MM.1S (cell line): ENCODE measurements around the gene DSCAM.

Source experiments
- DNase-seq: peaks from one replicate; pipeline ENCODE4 v3.0.0-alpha.2; 2015
- H2AFZ ChIP-seq: fragments of 300-600 bp; sonication (generic); 2 replicates; pipeline ENCODE4 v1.6.0; 2016; ENCODE audit warnings: antibody characterized with exemption, low read length
- H3F3A ChIP-seq: fragments of 300-600 bp; sonication (generic); 2 replicates; pipeline ENCODE4 v1.6.1; 2016; ENCODE audit warnings: mild to moderate bottlenecking, antibody characterized with exemption, low read length, moderate library complexity, mixed read lengths; ENCODE audit not compliant: insufficient read depth
- H3K27ac ChIP-seq: fragments of 300-600 bp; sonication (generic); 2 replicates; pipeline ENCODE4 v1.5.1; 2016; ENCODE audit warnings: mild to moderate bottlenecking, low read length
- H3K27me3 ChIP-seq: fragments of 300-600 bp; sonication (generic); replicated peaks from 2 replicates; pipeline ENCODE4 v1.6.0; 2016; ENCODE audit warnings: low read length; ENCODE audit not compliant: insufficient read depth
- H3K36me3 ChIP-seq: fragments of 300-600 bp; sonication (generic); replicated peaks from 2 replicates; pipeline ENCODE4 v1.6.1; 2016; ENCODE audit warnings: mild to moderate bottlenecking, low read length, mixed read lengths; ENCODE audit not compliant: insufficient read depth
- H3K4me1 ChIP-seq: fragments of 300-600 bp; sonication (generic); 2 replicates; pipeline ENCODE4 v1.6.1; 2016; ENCODE audit warnings: low read length, mixed read lengths
- H3K4me2 ChIP-seq: fragments of 300-600 bp; sonication (generic); 2 replicates; pipeline ENCODE4 v1.6.0; 2016; ENCODE audit warnings: low read depth, low read length
- H3K4me3 ChIP-seq: fragments of 300-600 bp; sonication (generic); 2 replicates; pipeline ENCODE4 v1.5.1; 2016; ENCODE audit warnings: low read length, mixed read lengths
- H3K79me2 ChIP-seq: fragments of 300-600 bp; sonication (generic); 2 replicates; pipeline ENCODE4 v1.6.1; 2016; ENCODE audit warnings: mixed run types, low read length, mixed read lengths
- H3K9ac ChIP-seq: fragments of 300-600 bp; sonication (generic); 2 replicates; pipeline ENCODE4 v1.6.1; 2016; ENCODE audit warnings: low read length, mixed read lengths
- H3K9me2 ChIP-seq: fragments of 300-600 bp; sonication (generic); replicated peaks from 2 replicates; pipeline ENCODE4 v1.6.1; 2016; ENCODE audit warnings: mild to moderate bottlenecking, low read length, mixed read lengths; ENCODE audit not compliant: insufficient read depth
- H3K9me3 ChIP-seq: fragments of 300-600 bp; sonication (generic); replicated peaks from 2 replicates; pipeline ENCODE4 v1.6.1; 2016; ENCODE audit warnings: mild to moderate bottlenecking, low read length, mixed read lengths; ENCODE audit not compliant: insufficient read depth
- H4K20me1 ChIP-seq: fragments of 300-600 bp; sonication (generic); 2 replicates; pipeline ENCODE4 v1.6.1; 2016; ENCODE audit warnings: mild to moderate bottlenecking, low read length, moderate library complexity, mixed read lengths; ENCODE audit not compliant: insufficient read depth
- EZH2 ChIP-seq: fragments of 300-600 bp; sonication (generic); optimal IDR thresholded peaks from 2 replicates; pipeline ENCODE3; 2017; ENCODE audit warnings: low read depth, mild to moderate bottlenecking, antibody characterized with exemption, low read length, mixed read lengths
- EZH2phosphoT487 ChIP-seq: fragments of 300-600 bp; sonication (generic); IDR thresholded peaks from 2 replicates; pipeline ENCODE4 v1.6.1; 2018; ENCODE audit warnings: antibody characterized with exemption, low read length
- TF ChIP-seq, protein P1 (sequence below): fragments of 300-600 bp; sonication (generic); IDR thresholded peaks from 2 replicates; pipeline ENCODE4 v1.5.1; 2016; ENCODE audit warnings: antibody characterized with exemption, low read length, mixed read lengths

Gene DSCAM

DNA sequence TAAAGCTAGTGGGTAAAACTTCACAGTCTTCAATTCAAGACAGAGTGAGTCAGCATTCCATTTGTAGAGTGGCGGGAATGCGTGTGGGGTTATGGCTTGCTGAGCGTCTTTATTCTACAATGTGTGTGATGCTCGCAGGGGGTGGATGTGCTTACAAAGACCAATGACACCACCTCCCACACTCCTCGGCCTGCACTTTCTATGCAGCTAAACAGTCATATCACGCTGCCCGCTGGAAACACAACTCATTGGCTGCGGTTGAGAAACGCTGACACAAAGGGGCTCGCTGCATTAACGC is 681.2 kb downstream of the DSCAM start:
- no peak overlapping the region for H3K4me2 ChIP-seq
- H4K20me1 ChIP-seq = no peaks in the 10 kb centered on the region
- no peak for TF ChIP-seq EZH2
- TF ChIP-seq, protein P1, sequence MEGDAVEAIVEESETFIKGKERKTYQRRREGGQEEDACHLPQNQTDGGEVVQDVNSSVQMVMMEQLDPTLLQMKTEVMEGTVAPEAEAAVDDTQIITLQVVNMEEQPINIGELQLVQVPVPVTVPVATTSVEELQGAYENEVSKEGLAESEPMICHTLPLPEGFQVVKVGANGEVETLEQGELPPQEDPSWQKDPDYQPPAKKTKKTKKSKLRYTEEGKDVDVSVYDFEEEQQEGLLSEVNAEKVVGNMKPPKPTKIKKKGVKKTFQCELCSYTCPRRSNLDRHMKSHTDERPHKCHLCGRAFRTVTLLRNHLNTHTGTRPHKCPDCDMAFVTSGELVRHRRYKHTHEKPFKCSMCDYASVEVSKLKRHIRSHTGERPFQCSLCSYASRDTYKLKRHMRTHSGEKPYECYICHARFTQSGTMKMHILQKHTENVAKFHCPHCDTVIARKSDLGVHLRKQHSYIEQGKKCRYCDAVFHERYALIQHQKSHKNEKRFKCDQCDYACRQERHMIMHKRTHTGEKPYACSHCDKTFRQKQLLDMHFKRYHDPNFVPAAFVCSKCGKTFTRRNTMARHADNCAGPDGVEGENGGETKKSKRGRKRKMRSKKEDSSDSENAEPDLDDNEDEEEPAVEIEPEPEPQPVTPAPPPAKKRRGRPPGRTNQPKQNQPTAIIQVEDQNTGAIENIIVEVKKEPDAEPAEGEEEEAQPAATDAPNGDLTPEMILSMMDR = no peak
- TF ChIP-seq EZH2phosphoT487 = no peak
- no peaks in the 10 kb centered on the region for H3F3A ChIP-seq
- H3K9me3 ChIP-seq = no peaks in the 10 kb centered on the region
- H3K27ac ChIP-seq = no peak overlapping the region
- H3K9ac ChIP-seq = no peak overlapping the region
- H3K4me3 ChIP-seq = no peak overlapping the region
- no peaks in the 10 kb centered on the region for H3K36me3 ChIP-seq
- H3K9me2 ChIP-seq = no peaks in the 10 kb centered on the region
- no peaks in the 10 kb centered on the region for H3K4me1 ChIP-seq
- no peaks in the 10 kb centered on the region for H3K79me2 ChIP-seq
- H2AFZ ChIP-seq = no peak overlapping the region
- DNase-seq = no peak
- no peaks in the 10 kb centered on the region for H3K27me3 ChIP-seq

DNA sequence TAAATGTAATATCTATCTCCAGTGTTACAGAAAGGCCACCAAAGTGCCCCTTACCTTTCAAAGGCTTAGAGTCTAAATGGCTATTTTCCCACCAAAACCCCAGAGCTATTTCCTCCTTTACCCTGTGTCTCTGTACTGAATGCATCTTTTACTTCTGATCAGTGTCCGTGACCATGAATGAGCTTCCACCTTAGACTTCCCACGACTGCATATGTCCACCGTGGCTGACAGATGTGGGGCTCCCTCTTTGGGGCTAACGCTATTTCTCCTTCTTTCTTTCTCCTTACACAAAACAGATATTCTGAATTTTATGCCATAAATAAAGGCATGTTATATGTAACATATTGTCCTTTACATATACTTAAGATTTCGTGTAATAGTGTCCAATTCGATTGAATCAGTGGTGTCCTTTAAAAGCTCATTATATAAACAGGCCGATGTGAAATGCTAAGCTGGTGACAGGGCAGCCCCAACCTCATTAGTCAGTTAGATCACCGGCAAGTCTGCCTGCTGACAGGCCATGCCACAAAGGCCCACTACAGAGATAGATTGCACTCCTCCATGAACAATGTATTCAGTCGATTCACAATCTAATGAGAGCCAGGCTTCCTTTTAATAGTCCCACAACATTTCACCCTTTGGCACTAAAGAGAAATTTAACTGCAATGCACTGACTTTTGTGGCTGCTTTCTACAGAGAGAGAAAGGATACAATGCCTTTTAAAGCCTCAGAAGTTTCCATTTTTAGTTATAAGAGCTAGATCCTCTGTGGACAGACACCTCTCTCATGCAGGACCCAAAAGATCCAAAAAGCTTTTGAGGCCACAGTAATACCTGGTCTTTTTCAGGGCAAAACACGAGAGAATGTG is 681.8 kb downstream of the DSCAM start:
- H3K9me3 ChIP-seq = no peaks in the 10 kb centered on the region
- H3K9me2 ChIP-seq = no peaks in the 10 kb centered on the region
- H3K4me3 ChIP-seq = no peak overlapping the region
- no peak for DNase-seq
- H4K20me1 ChIP-seq = no peaks in the 10 kb centered on the region
- TF ChIP-seq, protein P1 = no peak
- TF ChIP-seq EZH2 (no peak), EZH2phosphoT487 (no peak)
- no peaks in the 10 kb centered on the region for H3K79me2 ChIP-seq
- H3K4me2 ChIP-seq = no peak overlapping the region
- no peak overlapping the region for H2AFZ ChIP-seq
- H3F3A ChIP-seq = no peaks in the 10 kb centered on the region
- H3K4me1 ChIP-seq = no peaks in the 10 kb centered on the region
- no peaks in the 10 kb centered on the region for H3K36me3 ChIP-seq
- H3K27me3 ChIP-seq = no peaks in the 10 kb centered on the region
- no peak overlapping the region for H3K27ac ChIP-seq
- no peak overlapping the region for H3K9ac ChIP-seq

DNA sequence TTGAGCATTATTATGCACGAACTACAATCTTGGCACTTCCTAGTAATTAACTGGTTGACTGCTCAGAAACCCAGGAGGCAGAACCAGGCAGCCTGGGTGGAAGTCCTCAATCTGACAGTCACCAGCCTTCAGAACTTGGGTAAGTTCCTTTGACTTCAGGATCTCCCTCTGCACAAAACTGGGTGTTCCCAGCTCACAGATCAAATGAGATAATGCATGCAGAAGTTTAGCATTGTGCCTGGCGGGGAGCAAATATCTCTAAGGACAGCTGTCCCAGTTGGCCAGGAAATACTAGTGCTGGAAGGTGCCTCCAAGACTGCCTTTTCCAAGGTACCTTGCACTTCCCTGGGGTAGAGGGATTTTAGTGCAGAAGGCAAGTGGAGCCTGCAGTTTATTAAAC is 684.9 kb downstream of the DSCAM start:
- H4K20me1 ChIP-seq = no peaks in the 10 kb centered on the region
- TF ChIP-seq EZH2 (no peak), EZH2phosphoT487 (no peak)
- TF ChIP-seq, protein P1 = no peak
- no peaks in the 10 kb centered on the region for H3K4me1 ChIP-seq
- no peak overlapping the region for H3K27ac ChIP-seq
- H3K9me3 ChIP-seq = no peaks in the 10 kb centered on the region
- no peaks in the 10 kb centered on the region for H3K27me3 ChIP-seq
- DNase-seq = no peak
- no peak overlapping the region for H3K4me3 ChIP-seq
- no peaks in the 10 kb centered on the region for H3K9me2 ChIP-seq
- H3K36me3 ChIP-seq = no peaks in the 10 kb centered on the region
- no peaks in the 10 kb centered on the region for H3K79me2 ChIP-seq
- H3K4me2 ChIP-seq = no peak overlapping the region
- H2AFZ ChIP-seq = no peak overlapping the region
- no peaks in the 10 kb centered on the region for H3F3A ChIP-seq
- no peak overlapping the region for H3K9ac ChIP-seq
